Measurements from ENCODE around the gene CNTN4. TPM values are rescaled to one million over a fixed set of nuclear protein-coding genes. Genes with fewer than 3 reads are reported as not detected.

The CNTN4 gene
- total RNA-seq, 1 donor from 2014 or later, result 16.1 TPM

DNA sequence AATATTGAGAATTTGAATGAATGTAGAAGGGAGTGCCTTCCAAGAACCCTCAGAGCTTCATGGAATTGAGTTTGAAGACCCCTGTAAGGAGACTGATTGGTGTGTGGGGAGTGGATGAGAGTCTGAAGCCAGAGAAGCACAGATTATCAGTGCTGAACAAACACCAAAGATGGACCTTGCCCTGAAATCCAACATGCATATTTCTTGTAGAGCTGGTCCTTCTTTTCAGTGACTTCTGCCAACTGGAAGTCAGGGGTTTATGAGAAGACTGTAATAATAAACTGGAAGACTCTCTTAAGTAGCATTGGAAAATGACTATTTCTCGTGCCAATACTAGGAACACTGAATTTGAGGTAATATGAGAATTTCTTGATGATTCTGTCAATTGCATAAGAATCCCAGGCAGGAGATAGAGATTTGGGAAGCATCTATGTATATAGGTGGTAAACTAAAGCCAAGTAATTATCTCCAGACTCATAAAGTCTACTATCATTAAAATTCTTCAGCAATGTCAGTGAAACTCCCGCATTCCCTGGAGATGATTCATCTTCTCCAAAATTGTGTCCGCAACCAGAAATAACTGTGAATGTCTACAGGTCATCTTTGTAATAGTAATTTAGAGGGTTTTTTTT lies 797.8 kb downstream of the CNTN4 start:
- Mint-ChIP-seq H3K27ac (no peak overlapping the region), H3K27me3 (no peaks in the 10 kb centered on the region), H3K36me3 (ENCODE audit: insufficient read depth) (no peaks in the 10 kb centered on the region), H3K4me3 (ENCODE audit: low read depth) (no peak overlapping the region), H3K4me1 (ENCODE audit: low read depth) (peaks cover 8% of the 10 kb centered on the region), H3K9me3 (ENCODE audit: low read depth) (peaks cover 3% of the 10 kb centered on the region)
- no peak for DNase-seq (ENCODE audit: low spot score, unreplicated experiment)
- TF ChIP-seq, protein P1, sequence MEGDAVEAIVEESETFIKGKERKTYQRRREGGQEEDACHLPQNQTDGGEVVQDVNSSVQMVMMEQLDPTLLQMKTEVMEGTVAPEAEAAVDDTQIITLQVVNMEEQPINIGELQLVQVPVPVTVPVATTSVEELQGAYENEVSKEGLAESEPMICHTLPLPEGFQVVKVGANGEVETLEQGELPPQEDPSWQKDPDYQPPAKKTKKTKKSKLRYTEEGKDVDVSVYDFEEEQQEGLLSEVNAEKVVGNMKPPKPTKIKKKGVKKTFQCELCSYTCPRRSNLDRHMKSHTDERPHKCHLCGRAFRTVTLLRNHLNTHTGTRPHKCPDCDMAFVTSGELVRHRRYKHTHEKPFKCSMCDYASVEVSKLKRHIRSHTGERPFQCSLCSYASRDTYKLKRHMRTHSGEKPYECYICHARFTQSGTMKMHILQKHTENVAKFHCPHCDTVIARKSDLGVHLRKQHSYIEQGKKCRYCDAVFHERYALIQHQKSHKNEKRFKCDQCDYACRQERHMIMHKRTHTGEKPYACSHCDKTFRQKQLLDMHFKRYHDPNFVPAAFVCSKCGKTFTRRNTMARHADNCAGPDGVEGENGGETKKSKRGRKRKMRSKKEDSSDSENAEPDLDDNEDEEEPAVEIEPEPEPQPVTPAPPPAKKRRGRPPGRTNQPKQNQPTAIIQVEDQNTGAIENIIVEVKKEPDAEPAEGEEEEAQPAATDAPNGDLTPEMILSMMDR (IDR thresholded peaks at IDR 0.05; ENCODE audit: unreplicated experiment), result no peak

DNA sequence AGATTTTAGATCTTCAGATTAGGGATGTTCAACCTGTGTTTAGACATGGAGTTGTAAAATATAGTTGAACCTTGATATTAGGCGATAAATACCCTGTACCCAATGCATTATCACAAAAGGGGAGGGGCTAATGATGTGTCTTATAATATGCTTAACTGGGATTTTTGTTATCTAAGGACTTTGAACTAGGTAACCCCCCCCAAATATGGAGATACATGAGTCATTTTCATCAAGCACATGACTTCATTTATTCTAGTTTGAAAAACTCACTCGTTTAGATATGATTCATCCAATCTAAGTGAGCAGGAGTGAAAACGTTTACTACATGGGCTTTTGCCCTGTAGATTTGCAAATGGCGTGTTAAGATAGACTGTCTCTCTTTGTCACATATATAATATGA lies 799.2 kb downstream of the CNTN4 start:
- no peak for DNase-seq (ENCODE audit: low spot score, unreplicated experiment)
- TF ChIP-seq, protein P1 (IDR thresholded peaks at IDR 0.05; ENCODE audit: unreplicated experiment), result no peak
- H3K4me1 Mint-ChIP-seq (ENCODE audit: low read depth), result peaks cover 8% of the 10 kb centered on the region
- H3K27ac Mint-ChIP-seq, result no peak overlapping the region
- H3K36me3 Mint-ChIP-seq (ENCODE audit: insufficient read depth), result no peaks in the 10 kb centered on the region
- no peak overlapping the region for H3K4me3 Mint-ChIP-seq (ENCODE audit: low read depth)
- no peaks in the 10 kb centered on the region for H3K27me3 Mint-ChIP-seq
- H3K9me3 Mint-ChIP-seq (ENCODE audit: low read depth), result peaks cover 3% of the 10 kb centered on the region

DNA sequence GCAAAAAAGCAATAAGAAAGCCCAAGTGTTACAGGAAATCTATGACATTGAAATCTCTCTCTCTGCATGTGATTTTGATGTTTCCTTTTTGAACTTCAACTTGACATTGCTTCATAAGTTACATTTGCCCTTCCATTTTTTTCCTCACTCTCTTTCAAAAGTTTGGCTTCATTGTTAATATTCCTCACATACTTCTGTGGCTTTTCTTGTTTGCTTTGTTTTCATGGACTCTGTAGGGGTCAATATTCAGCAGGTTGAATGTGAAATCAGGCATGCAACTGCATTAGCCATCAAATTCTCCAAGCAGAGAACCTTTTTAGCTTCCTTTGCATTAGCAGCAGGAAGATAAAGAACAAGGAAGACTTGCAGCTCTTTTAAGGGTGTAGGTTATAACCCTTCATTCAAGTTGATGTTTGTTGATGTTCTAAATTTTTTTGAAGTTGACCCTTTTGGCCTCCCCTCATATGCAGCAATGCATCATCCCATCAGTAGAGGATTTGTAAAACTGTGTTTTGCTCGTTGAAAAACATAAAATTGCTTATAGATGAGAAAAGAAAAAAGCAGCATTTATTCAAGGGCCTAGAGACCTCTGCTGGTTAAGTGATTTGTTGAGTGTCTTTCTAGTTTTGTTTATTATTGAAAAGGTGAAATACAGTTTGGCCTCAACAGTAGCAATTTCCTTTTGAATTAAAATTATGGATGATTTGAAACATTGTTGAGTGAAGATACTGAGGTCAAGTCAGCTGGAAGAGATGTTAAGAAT lies 800.1 kb downstream of the CNTN4 start:
- Mint-ChIP-seq H3K27ac (no peak overlapping the region), H3K4me1 (ENCODE audit: low read depth) (peaks cover 8% of the 10 kb centered on the region), H3K36me3 (ENCODE audit: insufficient read depth) (no peaks in the 10 kb centered on the region), H3K4me3 (ENCODE audit: low read depth) (no peak overlapping the region), H3K9me3 (ENCODE audit: low read depth) (peaks cover 3% of the 10 kb centered on the region), H3K27me3 (peaks cover 3% of the 10 kb centered on the region)
- DNase-seq (ENCODE audit: low spot score, unreplicated experiment), result no peak
- TF ChIP-seq, protein P1 (IDR thresholded peaks at IDR 0.05; ENCODE audit: unreplicated experiment), result no peak

DNA sequence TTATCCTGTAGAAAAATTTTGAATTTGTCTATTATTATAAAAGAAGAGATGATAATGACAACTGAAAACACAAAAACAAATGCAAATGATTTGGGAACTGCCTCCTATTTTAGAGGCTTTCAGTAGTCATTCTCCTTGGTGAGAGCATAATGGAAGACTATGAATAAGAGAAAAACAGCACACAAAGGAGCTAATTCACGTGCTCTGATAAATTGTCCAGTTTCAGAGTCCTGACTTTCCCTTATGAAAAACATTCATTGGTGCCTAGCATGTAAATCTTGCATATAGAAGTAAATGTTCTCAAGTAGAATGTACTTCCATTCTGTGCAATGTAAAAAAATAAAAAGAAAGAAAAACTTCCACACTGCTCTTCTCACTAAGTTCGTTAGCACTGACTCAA lies 805.4 kb downstream of the CNTN4 start:
- H3K36me3 Mint-ChIP-seq (ENCODE audit: insufficient read depth), result no peaks in the 10 kb centered on the region
- TF ChIP-seq, protein P1 (IDR thresholded peaks at IDR 0.05; ENCODE audit: unreplicated experiment), result no peak
- peaks cover 3% of the 10 kb centered on the region for H3K27me3 Mint-ChIP-seq
- H3K4me3 Mint-ChIP-seq (ENCODE audit: low read depth), result no peak overlapping the region
- H3K4me1 Mint-ChIP-seq (ENCODE audit: low read depth), result no peaks in the 10 kb centered on the region
- H3K27ac Mint-ChIP-seq, result no peak overlapping the region
- no peak for DNase-seq (ENCODE audit: low spot score, unreplicated experiment)
- H3K9me3 Mint-ChIP-seq (ENCODE audit: low read depth), result no peaks in the 10 kb centered on the region

DNA sequence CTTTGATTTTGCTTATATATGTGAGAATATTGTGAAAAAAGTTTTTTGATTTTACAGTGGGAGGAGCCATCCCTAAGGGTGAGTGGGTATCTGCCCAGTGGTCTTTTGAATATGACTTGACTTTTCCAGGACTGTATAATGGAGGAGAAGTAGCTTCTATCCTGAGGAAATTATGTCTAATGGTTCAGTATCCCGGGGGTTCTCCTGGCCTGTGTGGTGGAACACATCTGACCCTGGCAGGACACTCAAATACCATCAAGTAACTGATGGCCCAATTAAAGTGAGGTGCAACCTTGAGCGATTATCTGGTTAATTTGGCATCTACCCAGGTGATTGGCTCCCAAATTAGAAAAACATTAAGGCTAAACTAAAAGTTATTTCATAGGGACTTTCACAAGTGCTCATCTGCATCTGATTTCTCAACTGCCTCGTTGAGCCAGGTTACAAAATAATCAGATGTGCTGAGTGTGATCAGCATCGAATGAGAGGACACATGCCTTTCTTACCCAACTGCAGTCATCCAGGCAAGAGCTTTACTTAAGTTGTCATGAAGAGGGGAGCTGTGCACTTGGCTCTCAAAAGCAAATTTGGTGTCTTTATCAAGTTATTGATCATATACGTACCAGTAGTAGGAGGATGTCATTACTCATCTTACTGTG lies 810.2 kb downstream of the CNTN4 start:
- Mint-ChIP-seq H3K27me3 (no peaks in the 10 kb centered on the region), H3K4me3 (ENCODE audit: low read depth) (no peak overlapping the region), H3K9me3 (ENCODE audit: low read depth) (no peaks in the 10 kb centered on the region), H3K27ac (no peak overlapping the region), H3K36me3 (ENCODE audit: insufficient read depth) (no peaks in the 10 kb centered on the region), H3K4me1 (ENCODE audit: low read depth) (no peaks in the 10 kb centered on the region)
- no peak for DNase-seq (ENCODE audit: low spot score, unreplicated experiment)
- TF ChIP-seq, protein P1 (IDR thresholded peaks at IDR 0.05; ENCODE audit: unreplicated experiment), result no peak

Measured in progenitor cell of endocrine pancreas (in vitro differentiated cells).